Measurements from ENCODE around the gene APOBEC4.

Gene APOBEC4

DNA sequence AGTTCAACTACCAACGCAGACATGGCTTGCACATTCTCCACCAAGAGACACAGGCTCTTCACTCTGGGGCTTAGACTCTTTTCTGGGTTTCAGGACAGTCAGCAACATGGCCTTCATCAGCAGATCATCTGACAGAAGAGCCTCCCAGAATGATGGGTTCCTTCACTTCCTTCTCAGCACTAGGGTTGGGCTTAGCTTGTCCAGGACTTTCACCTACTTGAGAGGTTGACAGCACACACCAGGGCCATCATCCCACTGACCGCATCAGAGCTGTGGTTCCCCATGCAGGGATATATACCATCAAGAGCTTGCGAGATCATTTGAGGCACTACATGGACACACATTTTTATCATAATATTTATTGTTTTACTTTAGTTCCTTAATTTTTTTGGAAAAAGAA is 52.5 kb downstream of the APOBEC4 start:
- H3K4me3 ChIP-seq (ENCODE audit: low read length in 2 of 2) = no peak overlapping the region
- H3K27me3 ChIP-seq (ENCODE audit: control insufficient read depth in 1 of 2, insufficient read depth in 2 of 2, low read length in 2 of 2) = no peaks in the 10 kb centered on the region
- H3K4me1 ChIP-seq (ENCODE audit: control insufficient read depth, insufficient read depth, low read length) = peaks cover 15% of the 10 kb centered on the region
- no peak overlapping the region for H3K9ac ChIP-seq (ENCODE audit: low read length in 2 of 2)
- no peak overlapping the region for H3K27ac ChIP-seq (ENCODE audit: low read length)
- H3K9me3 ChIP-seq (ENCODE audit: control insufficient read depth in 2 of 2, low read length in 2 of 2) = no peaks in the 10 kb centered on the region
- no peaks in the 10 kb centered on the region for H3K36me3 ChIP-seq (ENCODE audit: control insufficient read depth in 2 of 2, insufficient read depth in 2 of 2, low read length in 2 of 2)

DNA sequence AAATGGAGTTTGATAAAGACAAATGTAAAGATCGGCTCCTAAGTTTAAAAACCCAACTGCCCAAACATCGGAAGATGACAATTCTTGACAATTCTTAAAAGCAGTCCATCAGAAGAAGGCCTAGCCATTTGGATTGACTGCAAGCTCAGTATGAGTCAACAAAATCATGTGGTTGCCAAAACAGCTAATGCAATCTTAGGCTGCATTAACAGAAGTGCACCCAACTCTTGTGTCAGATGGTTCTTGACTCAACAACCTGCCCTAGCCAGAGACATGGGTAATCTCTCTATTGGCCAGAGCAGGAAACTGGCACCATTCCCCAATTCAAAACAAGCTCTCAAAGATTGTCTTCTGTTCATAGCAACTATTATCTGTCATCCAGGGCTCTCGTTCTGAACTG is 53.0 kb downstream of the APOBEC4 start:
- Histone ChIP-seq H3K4me1 (ENCODE audit: control insufficient read depth, insufficient read depth, low read length) (peaks cover 15% of the 10 kb centered on the region), H3K9me3 (ENCODE audit: control insufficient read depth in 2 of 2, low read length in 2 of 2) (no peaks in the 10 kb centered on the region), H3K27me3 (ENCODE audit: control insufficient read depth in 1 of 2, insufficient read depth in 2 of 2, low read length in 2 of 2) (no peaks in the 10 kb centered on the region), H3K27ac (ENCODE audit: low read length) (no peak overlapping the region), H3K36me3 (ENCODE audit: control insufficient read depth in 2 of 2, insufficient read depth in 2 of 2, low read length in 2 of 2) (no peaks in the 10 kb centered on the region), H3K4me3 (ENCODE audit: low read length in 2 of 2) (no peak overlapping the region), H3K9ac (ENCODE audit: low read length in 2 of 2) (no peak overlapping the region)

DNA sequence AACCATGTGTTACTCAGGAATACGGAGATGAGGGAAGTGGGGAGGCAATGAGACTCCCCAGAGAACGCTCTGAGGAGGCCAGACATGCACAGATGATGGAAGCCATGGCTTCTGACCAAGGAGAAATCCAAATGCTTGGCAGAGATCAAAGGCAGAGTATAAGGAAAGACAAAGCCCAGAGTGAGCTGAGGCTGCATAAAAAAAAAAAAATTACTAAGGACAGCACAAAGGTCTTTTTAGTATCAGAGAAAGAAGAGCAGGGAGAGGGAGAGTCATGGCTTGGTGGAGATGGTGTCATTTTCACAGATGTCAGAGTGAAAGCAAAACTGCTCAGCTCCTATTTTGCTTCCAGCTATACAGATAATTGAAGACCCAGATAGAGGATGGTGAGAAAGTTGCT is 54.7 kb downstream of the APOBEC4 start:
- peak overlapping the region in 1 of 2 donors; percentile 22 for H3K4me3 ChIP-seq (ENCODE audit: low read length in 2 of 2)
- H3K9me3 ChIP-seq (ENCODE audit: control insufficient read depth in 2 of 2, low read length in 2 of 2) = no peaks in the 10 kb centered on the region
- peaks cover 15% of the 10 kb centered on the region for H3K4me1 ChIP-seq (ENCODE audit: control insufficient read depth, insufficient read depth, low read length)
- H3K27ac ChIP-seq (ENCODE audit: low read length) = peak overlapping the region; percentile 69
- peak overlapping the region in 1 of 2 donors; percentile 4 for H3K9ac ChIP-seq (ENCODE audit: low read length in 2 of 2)
- no peaks in the 10 kb centered on the region for H3K36me3 ChIP-seq (ENCODE audit: control insufficient read depth in 2 of 2, insufficient read depth in 2 of 2, low read length in 2 of 2)
- no peaks in the 10 kb centered on the region for H3K27me3 ChIP-seq (ENCODE audit: control insufficient read depth in 1 of 2, insufficient read depth in 2 of 2, low read length in 2 of 2)

DNA sequence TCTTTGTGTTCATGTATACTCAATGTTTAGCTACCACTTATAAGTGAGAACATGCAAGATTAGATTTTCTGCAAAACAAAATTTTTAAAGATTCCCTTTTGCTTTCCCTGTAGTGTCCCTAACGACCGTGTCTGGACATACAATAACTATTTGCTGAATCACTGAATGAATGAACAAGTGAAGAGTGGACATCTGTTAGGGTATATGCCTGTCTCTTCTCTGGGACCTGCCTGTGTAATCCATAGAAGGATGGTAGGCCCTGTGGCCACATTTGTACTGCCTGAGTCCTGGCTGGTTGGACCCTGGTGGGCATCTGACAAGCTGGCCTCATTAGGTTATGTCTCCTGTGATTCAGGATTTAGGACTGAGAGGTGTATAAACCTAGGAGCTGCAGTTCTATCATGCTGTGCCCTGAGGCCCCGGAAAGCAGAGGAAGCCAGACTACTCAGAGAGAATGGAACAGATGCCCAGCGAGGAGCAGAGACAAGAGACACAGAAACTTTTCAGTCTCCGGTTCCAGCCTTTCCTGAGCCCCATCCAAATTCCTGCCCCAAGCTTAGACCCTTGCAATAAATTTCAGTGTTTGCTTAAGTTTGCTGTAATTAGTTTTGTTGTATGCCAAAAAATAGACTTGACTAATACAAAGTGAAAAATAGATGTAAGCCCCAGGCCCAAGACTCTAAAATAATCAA is 55.3 kb downstream of the APOBEC4 start:
- Histone ChIP-seq H3K9me3 (ENCODE audit: control insufficient read depth in 2 of 2, low read length in 2 of 2) (no peaks in the 10 kb centered on the region), H3K9ac (ENCODE audit: low read length in 2 of 2) (peak overlapping the region in 1 of 2 donors; percentile 4), H3K36me3 (ENCODE audit: control insufficient read depth in 2 of 2, insufficient read depth in 2 of 2, low read length in 2 of 2) (no peaks in the 10 kb centered on the region), H3K4me3 (ENCODE audit: low read length in 2 of 2) (peak overlapping the region in 1 of 2 donors; percentile 22), H3K27me3 (ENCODE audit: control insufficient read depth in 1 of 2, insufficient read depth in 2 of 2, low read length in 2 of 2) (no peaks in the 10 kb centered on the region), H3K4me1 (ENCODE audit: control insufficient read depth, insufficient read depth, low read length) (peaks cover 15% of the 10 kb centered on the region), H3K27ac (ENCODE audit: low read length) (peak overlapping the region; percentile 69)

DNA sequence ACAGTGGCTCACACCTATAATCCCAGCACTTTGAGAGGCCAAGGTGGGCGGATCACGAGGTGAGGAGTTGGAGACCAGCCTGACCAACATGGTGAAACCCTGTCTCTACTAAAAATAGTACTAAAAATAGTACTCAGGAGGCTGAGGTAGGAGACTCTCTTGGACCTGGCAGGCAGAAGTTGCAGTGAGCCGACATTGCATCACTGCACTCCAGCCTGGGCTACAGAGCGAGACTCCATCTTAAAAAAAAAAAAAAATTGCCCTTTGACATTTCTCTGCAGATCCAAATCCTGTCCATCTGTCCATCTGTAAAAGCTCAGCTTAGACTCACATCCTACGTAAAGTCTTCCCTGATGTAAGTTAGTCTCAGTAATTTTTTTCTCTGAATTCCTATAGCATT is 56.6 kb downstream of the APOBEC4 start:
- Histone ChIP-seq H3K9me3 (ENCODE audit: control insufficient read depth in 2 of 2, low read length in 2 of 2) (no peaks in the 10 kb centered on the region), H3K27me3 (ENCODE audit: control insufficient read depth in 1 of 2, insufficient read depth in 2 of 2, low read length in 2 of 2) (no peaks in the 10 kb centered on the region), H3K4me1 (ENCODE audit: control insufficient read depth, insufficient read depth, low read length) (peaks cover 15% of the 10 kb centered on the region), H3K9ac (ENCODE audit: low read length in 2 of 2) (no peak overlapping the region), H3K36me3 (ENCODE audit: control insufficient read depth in 2 of 2, insufficient read depth in 2 of 2, low read length in 2 of 2) (no peaks in the 10 kb centered on the region), H3K4me3 (ENCODE audit: low read length in 2 of 2) (no peak overlapping the region), H3K27ac (ENCODE audit: low read length) (no peak overlapping the region)
